Neural cell (in vitro differentiated cells): Measurements from ENCODE around the gene GTSF1L. TPM values are rescaled to one million over a fixed set of nuclear protein-coding genes. Genes with fewer than 3 reads are reported as not detected.

Experiments
- H2AFZ ChIP-seq: fragments of 200-600, 300-800 bp; sonication (generic), shearing (Covaris generic); 2 replicates; pipeline ENCODE4 v1.6.0; 2014; ENCODE audit warnings: low read depth, mild to moderate bottlenecking, antibody characterized with exemption, low read length, moderate library complexity
- H3F3A ChIP-seq: fragments of 200-600 bp; shearing (Covaris generic); 2 replicates; pipeline ENCODE4 v1.6.1; 2016; ENCODE audit warnings: mild to moderate bottlenecking, moderate library complexity, mixed read lengths, antibody characterized with exemption, low read length; ENCODE audit not compliant: insufficient read depth, poor library complexity, severe bottlenecking
- H3K27ac ChIP-seq: fragments of 200-600, 300-800 bp; sonication (generic), shearing (Covaris generic); 2 replicates; pipeline ENCODE4 v1.5.1; 2014; ENCODE audit warnings: mild to moderate bottlenecking, low read length, moderate library complexity
- H3K27me3 ChIP-seq: fragments of 300-800, 200-600 bp; sonication (generic), shearing (Covaris generic); 2 replicates; pipeline ENCODE4 v1.6.0; 2014; ENCODE audit warnings: mild to moderate bottlenecking, low read depth, low read length, moderate library complexity; ENCODE audit not compliant: insufficient read depth
- H3K36me3 ChIP-seq: fragments of 300-800, 200-600 bp; sonication (generic), shearing (Covaris generic); 2 replicates; pipeline ENCODE4 v1.5.1; 2014; ENCODE audit warnings: mild to moderate bottlenecking, antibody characterized with exemption, low read length, moderate library complexity; ENCODE audit not compliant: insufficient read depth
- H3K4me2 ChIP-seq: fragments of 300-800, 200-600 bp; sonication (generic), shearing (Covaris generic); 2 replicates; pipeline ENCODE4 v1.6.0; 2014; ENCODE audit warnings: mild to moderate bottlenecking, low read length
- H3K4me3 ChIP-seq: fragments of 300-800, 200-600 bp; sonication (generic), shearing (Covaris generic); 2 replicates; pipeline ENCODE4 v1.5.1; 2014; ENCODE audit warnings: mild to moderate bottlenecking, low read length, moderate library complexity
- H3K79me2 ChIP-seq: fragments of 200-600 bp; shearing (Covaris generic); replicated peaks from 2 replicates; pipeline ENCODE4 v1.6.0; 2014; ENCODE audit warnings: mild to moderate bottlenecking, low read length, moderate library complexity; ENCODE audit not compliant: insufficient read depth
- H3K9ac ChIP-seq: fragments of 300-800, 200-600 bp; sonication (generic), shearing (Covaris generic); 2 replicates; pipeline ENCODE4 v1.6.1; 2016; ENCODE audit warnings: mild to moderate bottlenecking, low read length, mixed read lengths
- H3K9me2 ChIP-seq: fragments of 200-600 bp; shearing (Covaris generic); 2 replicates; pipeline ENCODE4 v1.6.1; 2016; ENCODE audit warnings: mild to moderate bottlenecking, low read length, mixed read lengths; ENCODE audit not compliant: insufficient read depth
- H3K9me3 ChIP-seq: fragments of 200-600, 300-800 bp; sonication (generic), shearing (Covaris generic); 2 replicates; pipeline ENCODE4 v1.6.1; 2016; ENCODE audit warnings: mild to moderate bottlenecking, mixed run types, low read length, moderate library complexity, mixed read lengths
- H4K20me1 ChIP-seq: fragments of 200-600 bp; shearing (Covaris generic); 2 replicates; pipeline ENCODE4 v1.6.1; 2016; ENCODE audit warnings: mild to moderate bottlenecking, mixed run types; ENCODE audit not compliant: insufficient read depth
- CTCF ChIP-seq: fragments of 450-650 bp; IDR thresholded peaks from 2 replicates; pipeline ENCODE4 v1.5.1; 2014; ENCODE audit warnings: antibody characterized with exemption, mild to moderate bottlenecking, moderate library complexity; ENCODE audit not compliant: poor library complexity, severe bottlenecking
- EP300 ChIP-seq: fragments of 450-650 bp; conservative IDR thresholded peaks from 2 replicates; pipeline ENCODE4 v1.6.1; 2014; ENCODE audit warnings: antibody characterized with exemption, mild to moderate bottlenecking, moderate library complexity; ENCODE audit not compliant: poor library complexity, severe bottlenecking
- EZH2 ChIP-seq: fragments of 200-600, 300-800 bp; shearing (Covaris generic), sonication (generic); IDR thresholded peaks from 2 replicates; pipeline ENCODE4 v1.6.1; 2014; ENCODE audit warnings: antibody characterized with exemption, low read length, borderline replicate concordance, mild to moderate bottlenecking; ENCODE audit not compliant: insufficient read depth, poor library complexity, severe bottlenecking
- MXI1 ChIP-seq: fragments of 450-650 bp; conservative IDR thresholded peaks from 2 replicates; pipeline ENCODE4 v1.6.1; 2014; ENCODE audit warnings: antibody characterized with exemption, mild to moderate bottlenecking; ENCODE audit not compliant: poor library complexity, severe bottlenecking
- POLR2AphosphoS5 ChIP-seq: IDR thresholded peaks from 2 replicates; pipeline ENCODE4 v1.6.1; 2012
- RAD21 ChIP-seq: fragments of 450-650 bp; conservative IDR thresholded peaks from 2 replicates; pipeline ENCODE4 v1.6.1; 2014; ENCODE audit warnings: antibody characterized with exemption, mild to moderate bottlenecking, moderate library complexity
- SMC3 ChIP-seq: fragments of 450-650 bp; conservative IDR thresholded peaks from 2 replicates; pipeline ENCODE4 v1.6.1; 2014; ENCODE audit warnings: antibody characterized with exemption, mild to moderate bottlenecking, moderate library complexity; ENCODE audit not compliant: poor library complexity
- TAF1 ChIP-seq: IDR thresholded peaks from 2 replicates; pipeline ENCODE4 v1.6.1; 2012; ENCODE audit warnings: low read depth
- polyA plus RNA-seq: library from polyadenylated mRNA; depleted of rRNA; stranded (reverse); fragments of >200 nt; gene quantifications from 2 replicates; pipeline ENCODE4 v1.2.3, GENCODE V29; 2014
- TF ChIP-seq, protein P1 (sequence below): IDR thresholded peaks from 2 replicates; pipeline ENCODE4 v1.6.1; 2012; ENCODE audit warnings: borderline replicate concordance

The GTSF1L gene
- polyA plus RNA-seq, 1 donor from 2014 or later: not detected

- H3K79me2 ChIP-seq: no peaks in the 10 kb centered on the region
- H3K27ac ChIP-seq: no peak overlapping the region
- no peaks in the 10 kb centered on the region for H3K27me3 ChIP-seq
- H2AFZ ChIP-seq: no peak overlapping the region
- H3F3A ChIP-seq: no peaks in the 10 kb centered on the region
- no peaks in the 10 kb centered on the region for H3K9me3 ChIP-seq
- TF ChIP-seq CTCF: no peak
- no peak for TF ChIP-seq EZH2
- no peak for TF ChIP-seq SMC3
- TF ChIP-seq MXI1: no peak
- no peak for TF ChIP-seq RAD21
- no peak for TF ChIP-seq TAF1
- no peak for TF ChIP-seq EP300
- no peak for TF ChIP-seq POLR2AphosphoS5
- TF ChIP-seq, protein P1, sequence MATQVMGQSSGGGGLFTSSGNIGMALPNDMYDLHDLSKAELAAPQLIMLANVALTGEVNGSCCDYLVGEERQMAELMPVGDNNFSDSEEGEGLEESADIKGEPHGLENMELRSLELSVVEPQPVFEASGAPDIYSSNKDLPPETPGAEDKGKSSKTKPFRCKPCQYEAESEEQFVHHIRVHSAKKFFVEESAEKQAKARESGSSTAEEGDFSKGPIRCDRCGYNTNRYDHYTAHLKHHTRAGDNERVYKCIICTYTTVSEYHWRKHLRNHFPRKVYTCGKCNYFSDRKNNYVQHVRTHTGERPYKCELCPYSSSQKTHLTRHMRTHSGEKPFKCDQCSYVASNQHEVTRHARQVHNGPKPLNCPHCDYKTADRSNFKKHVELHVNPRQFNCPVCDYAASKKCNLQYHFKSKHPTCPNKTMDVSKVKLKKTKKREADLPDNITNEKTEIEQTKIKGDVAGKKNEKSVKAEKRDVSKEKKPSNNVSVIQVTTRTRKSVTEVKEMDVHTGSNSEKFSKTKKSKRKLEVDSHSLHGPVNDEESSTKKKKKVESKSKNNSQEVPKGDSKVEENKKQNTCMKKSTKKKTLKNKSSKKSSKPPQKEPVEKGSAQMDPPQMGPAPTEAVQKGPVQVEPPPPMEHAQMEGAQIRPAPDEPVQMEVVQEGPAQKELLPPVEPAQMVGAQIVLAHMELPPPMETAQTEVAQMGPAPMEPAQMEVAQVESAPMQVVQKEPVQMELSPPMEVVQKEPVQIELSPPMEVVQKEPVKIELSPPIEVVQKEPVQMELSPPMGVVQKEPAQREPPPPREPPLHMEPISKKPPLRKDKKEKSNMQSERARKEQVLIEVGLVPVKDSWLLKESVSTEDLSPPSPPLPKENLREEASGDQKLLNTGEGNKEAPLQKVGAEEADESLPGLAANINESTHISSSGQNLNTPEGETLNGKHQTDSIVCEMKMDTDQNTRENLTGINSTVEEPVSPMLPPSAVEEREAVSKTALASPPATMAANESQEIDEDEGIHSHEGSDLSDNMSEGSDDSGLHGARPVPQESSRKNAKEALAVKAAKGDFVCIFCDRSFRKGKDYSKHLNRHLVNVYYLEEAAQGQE: no peak
- H3K36me3 ChIP-seq: no peaks in the 10 kb centered on the region
- no peak overlapping the region for H3K9ac ChIP-seq
- H4K20me1 ChIP-seq: no peaks in the 10 kb centered on the region
- no peak overlapping the region for H3K4me2 ChIP-seq
- H3K9me2 ChIP-seq: no peaks in the 10 kb centered on the region
- no peak overlapping the region for H3K4me3 ChIP-seq
Measured at GRCh38 chr20:43752561-43753301, 25.9 kb upstream of the GTSF1L start.

DNA sequence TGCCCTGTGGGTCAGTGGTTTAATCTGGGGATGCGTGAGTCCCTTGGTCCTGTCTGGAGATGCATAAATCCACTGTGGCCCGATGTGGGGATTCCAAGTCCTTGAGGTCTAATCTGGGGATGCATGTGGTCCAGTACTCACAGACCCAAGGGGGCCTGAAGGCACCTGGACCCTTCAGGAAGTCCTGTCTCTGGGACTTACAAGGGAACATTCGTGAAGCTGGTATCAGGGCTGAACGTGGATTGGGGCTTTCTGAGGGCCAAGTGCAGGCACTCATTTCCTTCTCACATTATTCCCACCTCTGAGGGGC is 25.2 kb upstream of the GTSF1L start:
- Histone ChIP-seq H4K20me1 (no peaks in the 10 kb centered on the region), H3K36me3 (no peaks in the 10 kb centered on the region), H3F3A (no peaks in the 10 kb centered on the region), H3K9ac (no peak overlapping the region), H3K4me2 (no peak overlapping the region), H3K9me2 (no peaks in the 10 kb centered on the region), H3K4me3 (no peak overlapping the region), H2AFZ (no peak overlapping the region), H3K9me3 (no peaks in the 10 kb centered on the region), H3K79me2 (no peaks in the 10 kb centered on the region), H3K27me3 (no peaks in the 10 kb centered on the region), H3K27ac (no peak overlapping the region)
- TF ChIP-seq TAF1: no peak
- no peak for TF ChIP-seq SMC3
- TF ChIP-seq, protein P1: no peak
- TF ChIP-seq POLR2AphosphoS5: no peak
- TF ChIP-seq RAD21: no peak
- no peak for TF ChIP-seq EP300
- TF ChIP-seq EZH2: no peak
- TF ChIP-seq MXI1: no peak
- no peak for TF ChIP-seq CTCF
